CD4-positive, CD25-positive, alpha-beta regulatory T cell (primary cell): ENCODE measurements around the gene RPS6KA4. TPM values are rescaled to one million over a fixed set of nuclear protein-coding genes. Genes with fewer than 3 reads are reported as not detected.
"Not testable (repeated sequence)": the region's sequence is repeated elsewhere in the genome, so short reads cannot be mapped to it uniquely, and the experiment has no call there.

Experiments used
- ATAC-seq, 2 donors: fragments of 150-1000 bp; cut with Tn5 transposase; one replicate each; pipeline ENCODE4 v1.10.0; 2021; ENCODE audit warnings: low read depth in 2 of 2, moderate number of reproducible peaks in 2 of 2, moderate library complexity in 1 of 2
- DNase-seq, 3 donors: peaks; one replicate each; pipeline versions ENCODE4 v3.0.0 to v3.0.0-alpha.2; 2012 to 2022; ENCODE audit warnings: mixed read lengths in 1 of 3
- H3K27ac ChIP-seq: one replicate; pipeline ENCODE4 v1.7.0; 2013; ENCODE audit warnings: mild to moderate bottlenecking, low read length; ENCODE audit not compliant: insufficient read depth, poor library complexity, severe bottlenecking
- H3K27me3 ChIP-seq: one replicate; pipeline ENCODE4 v1.7.0; 2013; ENCODE audit warnings: low read length; ENCODE audit not compliant: control insufficient read depth, insufficient read depth
- H3K36me3 ChIP-seq: one replicate; pipeline ENCODE4 v1.7.0; 2013; ENCODE audit warnings: mild to moderate bottlenecking, low read length, moderate library complexity; ENCODE audit not compliant: control insufficient read depth, insufficient read depth
- H3K4me1 ChIP-seq: 2 replicates; pipeline ENCODE4 v1.7.0; 2013; ENCODE audit warnings: mild to moderate bottlenecking, low read length; ENCODE audit not compliant: insufficient read depth, control insufficient read depth, poor library complexity, severe bottlenecking
- H3K4me3 ChIP-seq: one replicate; pipeline ENCODE4 v1.7.0; 2013; ENCODE audit warnings: low read depth, mild to moderate bottlenecking, low read length, moderate library complexity
- H3K9me3 ChIP-seq, 2 experiments: 1 replicate in 1 of 2; 2 replicates in 1 of 2; pipeline ENCODE4 v1.7.0; 2013; ENCODE audit warnings: low read length in 2 of 2, mild to moderate bottlenecking in 1 of 2, moderate library complexity in 1 of 2; ENCODE audit not compliant: control insufficient read depth in 2 of 2
- H3K27ac Mint-ChIP-seq, 3 donors: one replicate each; pipeline ENCODE4 v1.8.0; 2020 to 2022; ENCODE audit warnings: mild to moderate bottlenecking in 3 of 3, mixed read lengths in 3 of 3, moderate library complexity in 2 of 3
- H3K27me3 Mint-ChIP-seq: one replicate; pipeline ENCODE4 v1.8.0; 2022; ENCODE audit warnings: mild to moderate bottlenecking, mixed read lengths
- H3K36me3 Mint-ChIP-seq: one replicate; pipeline ENCODE4 v1.8.0; 2020; ENCODE audit warnings: mixed read lengths
- H3K4me1 Mint-ChIP-seq, 4 donors: one replicate each; pipeline ENCODE4 v1.8.0; 2020 to 2022; ENCODE audit warnings: mixed read lengths in 4 of 4, mild to moderate bottlenecking in 1 of 4
- H3K4me3 Mint-ChIP-seq, 4 donors: one replicate each; pipeline ENCODE4 v1.8.0; 2020 to 2022; ENCODE audit warnings: mild to moderate bottlenecking in 4 of 4, mixed read lengths in 4 of 4, moderate library complexity in 3 of 4
- H3K9me3 Mint-ChIP-seq, 7 donors: one replicate each; pipeline ENCODE4 v1.8.0; 2020 to 2022; ENCODE audit warnings: mixed read lengths in 7 of 7, mild to moderate bottlenecking in 3 of 7, moderate library complexity in 2 of 7
- polyA plus RNA-seq, 4 donors: library from polyadenylated mRNA; unstranded; fragments of 300-500 nt; fragmentation: Illumina TruSeq; gene quantifications; one replicate each; pipeline ENCODE4 v1.2.3, GENCODE V29; 2021
- total RNA-seq: library from RNA; stranded (reverse); gene quantifications from one replicate; pipeline ENCODE4 v1.2.3, GENCODE V29; 2022

The RPS6KA4 gene
- total and polyA plus RNA-seq, 5 donors from 2014 or later: 6.3 to 32.7 (median 12.4) TPM

- H3K27ac Mint-ChIP-seq: no peak overlapping the region
- peak overlapping the region in 2 of 4 donors; percentile 1 to 16 for H3K4me3 Mint-ChIP-seq
- H3K27me3 Mint-ChIP-seq: no peaks in the 10 kb centered on the region
- ATAC-seq: no peak
- H3K9me3 ChIP-seq: no peaks in the 10 kb centered on the region
- DNase-seq: no peak
- peaks cover 18% of the 10 kb centered on the region for H3K36me3 Mint-ChIP-seq
- peaks cover 27% of the 10 kb centered on the region for H3K4me1 ChIP-seq
- H3K27ac ChIP-seq: no peak overlapping the region
- H3K9me3 Mint-ChIP-seq: no peaks in the 10 kb centered on the region
- no peaks in the 10 kb centered on the region for H3K27me3 ChIP-seq
- peaks cover 0 to 38% (median 23%) of the 10 kb centered on the region in 4 donors for H3K4me1 Mint-ChIP-seq
- peaks cover 3% of the 10 kb centered on the region for H3K36me3 ChIP-seq
- H3K4me3 ChIP-seq: no peak overlapping the region
Measured at GRCh38 chr11:64321533-64321932, 37.4 kb upstream of the RPS6KA4 start.

DNA sequence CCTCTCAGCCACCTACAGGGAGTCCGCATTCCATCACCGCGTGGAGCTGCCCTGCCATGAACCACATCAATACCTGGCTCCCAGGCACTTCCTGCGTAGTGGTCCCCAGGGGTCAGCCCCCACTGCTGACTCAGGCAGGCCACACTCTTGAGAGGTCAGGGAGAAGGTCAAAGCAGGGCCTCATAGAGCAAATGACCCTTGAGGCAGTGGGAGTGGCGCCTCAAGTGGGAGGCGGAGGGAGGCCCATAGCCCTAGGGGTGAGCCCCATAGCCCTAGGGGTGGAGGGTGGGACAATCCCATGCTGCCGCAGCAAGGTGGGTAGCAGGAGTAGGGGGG is 36.1 kb upstream of the RPS6KA4 start:
- Mint-ChIP-seq H3K4me1 (peaks cover 0 to 25% (median 16%) of the 10 kb centered on the region in 4 donors), H3K27ac (no peak overlapping the region), H3K4me3 (no peak overlapping the region), H3K27me3 (no peaks in the 10 kb centered on the region), H3K9me3 (no peaks in the 10 kb centered on the region), H3K36me3 (peaks cover 14% of the 10 kb centered on the region)
- Histone ChIP-seq H3K36me3 (peaks cover 3% of the 10 kb centered on the region), H3K27ac (no peak overlapping the region), H3K9me3 (no peaks in the 10 kb centered on the region), H3K4me1 (peaks cover 16% of the 10 kb centered on the region), H3K4me3 (no peak overlapping the region), H3K27me3 (no peaks in the 10 kb centered on the region)
- ATAC-seq (no peak), DNase-seq (no peak)

DNA sequence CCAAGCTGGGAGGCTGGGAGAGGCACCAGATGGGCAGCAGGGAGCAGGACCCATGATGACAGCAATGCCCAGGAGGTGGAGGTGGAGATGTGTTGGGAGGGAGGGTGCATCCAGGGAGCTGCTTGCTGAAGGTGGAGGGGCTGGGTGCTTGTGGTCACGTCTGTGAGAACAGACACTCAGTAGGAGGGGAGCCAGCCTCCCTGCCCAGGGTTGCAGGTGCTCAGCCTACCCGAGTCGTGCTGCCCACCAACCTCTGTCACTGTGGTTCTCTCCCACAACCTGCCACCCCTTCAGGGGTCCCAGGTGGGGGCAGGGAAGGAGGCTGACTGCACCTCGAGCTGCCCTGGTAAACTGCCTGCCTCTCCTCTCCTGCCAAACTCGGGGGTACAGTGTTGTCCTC is 35.6 kb upstream of the RPS6KA4 start:
- H3K9me3 ChIP-seq: no peaks in the 10 kb centered on the region
- Mint-ChIP-seq H3K9me3 (no peaks in the 10 kb centered on the region), H3K4me3 (peak overlapping the region in 1 of 4 donors; percentile 54), H3K4me1 (peaks cover 0 to 20% (median 14%) of the 10 kb centered on the region in 4 donors), H3K27me3 (no peaks in the 10 kb centered on the region), H3K36me3 (peaks cover 14% of the 10 kb centered on the region), H3K27ac (peak overlapping the region in 1 of 3 donors; percentile 5)
- H3K4me3 ChIP-seq: no peak overlapping the region
- DNase-seq (no peak), ATAC-seq (no peak)
- peaks cover 3% of the 10 kb centered on the region for H3K36me3 ChIP-seq
- H3K4me1 ChIP-seq: peaks cover 13% of the 10 kb centered on the region
- no peaks in the 10 kb centered on the region for H3K27me3 ChIP-seq
- H3K27ac ChIP-seq: no peak overlapping the region

GRCh38 chr11:64323984-64324383 is 35.0 kb upstream of the RPS6KA4 start:
- Mint-ChIP-seq H3K36me3 (peaks cover 14% of the 10 kb centered on the region), H3K4me3 (peak overlapping the region in 1 of 4 donors; percentile 21), H3K4me1 (peaks cover 0 to 16% (median 12%) of the 10 kb centered on the region in 4 donors)
- H3K4me1 ChIP-seq, H3K27me3 ChIP-seq, H3K36me3 ChIP-seq, H3K9me3 Mint-ChIP-seq, DNase-seq, H3K27me3 Mint-ChIP-seq, H3K9me3 ChIP-seq, ATAC-seq, H3K4me3 ChIP-seq, H3K27ac ChIP-seq, H3K27ac Mint-ChIP-seq: not testable (repeated sequence)

- Histone ChIP-seq H3K4me1 (no peaks in the 10 kb centered on the region), H3K36me3 (peaks cover 3% of the 10 kb centered on the region), H3K4me3 (no peak overlapping the region), H3K9me3 (no peaks in the 10 kb centered on the region), H3K27me3 (no peaks in the 10 kb centered on the region), H3K27ac (no peak overlapping the region)
- peaks cover 0 to 9% (median 6%) of the 10 kb centered on the region in 4 donors for H3K4me1 Mint-ChIP-seq
- H3K36me3 Mint-ChIP-seq: peaks cover 14% of the 10 kb centered on the region
- H3K4me3 Mint-ChIP-seq: peak overlapping the region in 1 of 4 donors; percentile 27
- no peak for DNase-seq
- ATAC-seq: no peak
- H3K27ac Mint-ChIP-seq: no peak overlapping the region
- H3K9me3 Mint-ChIP-seq: no peaks in the 10 kb centered on the region
- H3K27me3 Mint-ChIP-seq: no peaks in the 10 kb centered on the region
Measured at GRCh38 chr11:64324692-64325469, 34.1 kb upstream of the RPS6KA4 start.

DNA sequence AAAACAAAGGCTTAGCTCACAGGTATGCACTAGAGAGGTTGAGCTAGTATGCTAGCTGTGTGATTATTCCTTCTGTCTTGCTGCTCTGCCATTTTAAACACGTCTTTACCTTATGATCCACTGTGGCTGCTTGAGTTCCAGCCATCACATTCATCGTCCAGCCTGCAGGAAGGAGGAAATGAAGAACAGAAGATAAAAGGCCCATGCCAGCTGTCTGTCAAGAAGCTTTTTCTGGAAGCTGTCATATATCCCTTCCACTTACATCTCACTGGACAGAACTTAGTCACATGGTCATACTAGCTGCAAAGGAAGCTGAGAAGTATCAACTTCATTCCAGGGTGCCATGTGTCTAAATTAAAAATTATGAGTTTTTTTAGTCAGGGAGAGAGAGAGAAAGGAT is 31.6 kb upstream of the RPS6KA4 start:
- Histone ChIP-seq H3K36me3 (no peaks in the 10 kb centered on the region), H3K27ac (no peak overlapping the region), H3K9me3 (no peaks in the 10 kb centered on the region), H3K4me3 (no peak overlapping the region), H3K4me1 (peaks cover 8% of the 10 kb centered on the region), H3K27me3 (no peaks in the 10 kb centered on the region)
- no peak for DNase-seq
- Mint-ChIP-seq H3K27ac (no peak overlapping the region), H3K27me3 (no peaks in the 10 kb centered on the region), H3K9me3 (no peaks in the 10 kb centered on the region), H3K4me3 (peak overlapping the region in 2 of 4 donors; percentile 13 to 41), H3K36me3 (no peaks in the 10 kb centered on the region), H3K4me1 (peaks cover 0 to 7% (median 6%) of the 10 kb centered on the region in 4 donors)
- ATAC-seq: no peak

GRCh38 chr11:64327993-64328392 is 31.0 kb upstream of the RPS6KA4 start:
- Mint-ChIP-seq H3K4me3 (peak overlapping the region in 2 of 4 donors; percentile 21 to 41), H3K27ac (no peak overlapping the region), H3K36me3 (no peaks in the 10 kb centered on the region), H3K4me1 (peaks cover 0 to 7% (median 6%) of the 10 kb centered on the region in 4 donors), H3K9me3 (no peaks in the 10 kb centered on the region), H3K27me3 (no peaks in the 10 kb centered on the region)
- H3K4me1 ChIP-seq: peaks cover 8% of the 10 kb centered on the region
- no peak for ATAC-seq
- no peak overlapping the region for H3K4me3 ChIP-seq
- no peak for DNase-seq
- H3K27me3 ChIP-seq: no peaks in the 10 kb centered on the region
- no peaks in the 10 kb centered on the region for H3K36me3 ChIP-seq
- no peak overlapping the region for H3K27ac ChIP-seq
- H3K9me3 ChIP-seq: no peaks in the 10 kb centered on the region

DNA sequence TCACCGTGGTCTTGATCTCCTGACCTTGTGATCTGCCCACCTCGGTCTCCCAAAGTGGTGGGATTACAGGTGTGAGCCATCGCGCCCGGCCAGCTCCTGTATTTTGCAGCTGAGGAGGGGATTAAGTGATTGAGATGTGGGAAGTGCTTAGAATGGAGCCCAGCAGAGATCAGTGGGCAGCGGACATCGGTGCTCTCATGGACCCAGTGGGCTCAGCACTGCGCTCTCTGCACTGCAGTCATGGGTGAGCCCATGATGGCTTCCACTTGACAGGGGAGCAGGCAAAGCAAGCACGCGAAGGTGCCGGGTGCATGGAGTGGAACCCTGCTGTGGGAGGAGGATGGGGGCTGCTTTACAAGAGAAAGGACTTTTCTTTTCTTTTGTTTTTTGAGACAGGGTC is 28.1 kb upstream of the RPS6KA4 start:
- Mint-ChIP-seq H3K27ac (peak overlapping the region in 1 of 3 donors; percentile 66), H3K9me3 (no peaks in the 10 kb centered on the region), H3K36me3 (no peaks in the 10 kb centered on the region), H3K4me3 (no peak overlapping the region), H3K4me1 (peaks cover 0 to 7% (median 6%) of the 10 kb centered on the region in 4 donors), H3K27me3 (no peaks in the 10 kb centered on the region)
- Histone ChIP-seq H3K4me1 (peaks cover 8% of the 10 kb centered on the region), H3K4me3 (no peak overlapping the region), H3K27me3 (no peaks in the 10 kb centered on the region), H3K9me3 (no peaks in the 10 kb centered on the region), H3K36me3 (peaks cover 6% of the 10 kb centered on the region), H3K27ac (no peak overlapping the region)
- DNase-seq (no peak), ATAC-seq (no peak)
